Endothelial cell of umbilical vein (primary cell): Measurements from ENCODE around the gene GATAD2A. TPM values are rescaled to one million over a fixed set of nuclear protein-coding genes. Genes with fewer than 3 reads are reported as not detected.

ENCODE experiments used
- BruUV-seq: library from RNA; stranded (reverse); fragments of 400-500 nt; replicated peaks from 2 replicates; lab custom pipeline; 2021; lab: Mats Ljungman, UMichigan
- CTCF ChIA-PET: fragments of 300-600, 350-600 bp; sonication (Branson Sonifier 250); formaldehyde crosslinking; loops from one replicate; lab custom pipeline; 2021; ENCODE audit warnings: antibody characterized with exemption, inconsistent platforms; lab: Charles Lee
- POLR2A ChIA-PET: fragments of 300-600, 350-600 bp; sonication (Branson Sonifier 250); formaldehyde crosslinking; loops from one replicate; lab custom pipeline; 2021; ENCODE audit warnings: antibody characterized with exemption, inconsistent platforms; lab: Charles Lee
- DNase-seq: peaks from one replicate; pipeline ENCODE4 v3.0.0-alpha.2; 2011; ENCODE audit warnings: low read depth, low spot score
- FAIRE-seq: peaks from 2 replicates; lab custom pipeline; 2011; peaks lifted over from hg19 to GRCh38; lab: Jason Lieb, UNC
- H2AFZ ChIP-seq: 2 replicates; pipeline ENCODE4 v1.6.0; 2012; ENCODE audit warnings: low read depth, low read length, control low read depth, inconsistent platforms
- H3K27ac ChIP-seq: 2 replicates; pipeline ENCODE4 v1.5.1; 2011; ENCODE audit warnings: low read depth, mild to moderate bottlenecking, control low read depth, low read length, moderate library complexity; ENCODE audit not compliant: insufficient read depth
- H3K27me3 ChIP-seq, 2 experiments: 2 replicates each; pipeline versions ENCODE4 v1.6.0 to v1.6.1; 2011; ENCODE audit warnings: low read length in 2 of 2, mixed read lengths in 1 of 2; ENCODE audit not compliant: control insufficient read depth in 2 of 2, insufficient read depth in 2 of 2
- H3K36me3 ChIP-seq, 2 experiments: 2 replicates in 1 of 2; 3 replicates in 1 of 2; pipeline ENCODE4 v1.5.1; 2011; ENCODE audit warnings: low read length in 2 of 2, mild to moderate bottlenecking in 1 of 2, moderate library complexity in 1 of 2; ENCODE audit not compliant: control insufficient read depth in 2 of 2, insufficient read depth in 2 of 2; ENCODE audit errors: extremely low read depth in 1 of 2
- H3K4me1 ChIP-seq: 3 replicates; pipeline ENCODE4 v1.5.1; 2011; ENCODE audit warnings: mild to moderate bottlenecking, low read length; ENCODE audit not compliant: control insufficient read depth, insufficient read depth; ENCODE audit errors: extremely low read depth
- H3K4me2 ChIP-seq: 2 replicates; pipeline ENCODE4 v1.6.1; 2011; ENCODE audit warnings: low read length, control low read depth, mixed read lengths; ENCODE audit not compliant: insufficient read depth
- H3K4me3 ChIP-seq, 3 experiments: fragments of 200-600 bp in 1 of 3; sonication (generic), shearing (Covaris generic) in 1 of 3; replicated peaks in 1 of 3; 2 replicates each; pipeline ENCODE4 v1.5.1; 2011 to 2016; ENCODE audit warnings: control low read depth in 3 of 3, low read length in 3 of 3, mild to moderate bottlenecking in 2 of 3, inconsistent platforms in 1 of 3, low read depth in 1 of 3, moderate library complexity in 1 of 3; ENCODE audit not compliant: insufficient read depth in 1 of 3
- H3K79me2 ChIP-seq: 2 replicates; pipeline ENCODE4 v1.6.0; 2012; ENCODE audit warnings: low read length, inconsistent platforms; ENCODE audit not compliant: control insufficient read depth, insufficient read depth
- H3K9ac ChIP-seq: replicated peaks from 2 replicates; pipeline ENCODE3; 2011; ENCODE audit warnings: low read length, control low read depth; ENCODE audit not compliant: insufficient read depth; ENCODE audit errors: extremely low read depth
- H3K9me1 ChIP-seq: replicated peaks from 3 replicates; pipeline ENCODE4 v1.6.0; 2011; ENCODE audit warnings: mild to moderate bottlenecking, low read length; ENCODE audit not compliant: control insufficient read depth, insufficient read depth; ENCODE audit errors: extremely low read depth
- H3K9me3 ChIP-seq: replicated peaks from 2 replicates; pipeline ENCODE4 v1.5.1; 2012; ENCODE audit warnings: low read length, inconsistent platforms; ENCODE audit not compliant: control insufficient read depth, insufficient read depth
- H4K20me1 ChIP-seq: replicated peaks from 2 replicates; pipeline ENCODE3; 2011; ENCODE audit warnings: mild to moderate bottlenecking, low read length; ENCODE audit not compliant: control insufficient read depth, insufficient read depth; ENCODE audit errors: extremely low read depth
- CTCF ChIP-seq, 2 donors: IDR thresholded peaks; 1 replicate in 1 of 2; 2 replicates in 1 of 2; pipeline ENCODE4 v1.5.1; 2011; ENCODE audit warnings: low read length in 2 of 2, mild to moderate bottlenecking in 2 of 2, moderate library complexity in 2 of 2, control low read depth in 1 of 2, inconsistent platforms in 1 of 2, low read depth in 1 of 2; ENCODE audit not compliant: insufficient read depth in 1 of 2; ENCODE audit errors: extremely low read depth in 1 of 2
- EZH2 ChIP-seq: IDR thresholded peaks from 2 replicates; pipeline ENCODE4 v1.6.1; 2012; ENCODE audit warnings: borderline replicate concordance, low read depth, mild to moderate bottlenecking, moderate library complexity, low read length, inconsistent platforms; ENCODE audit not compliant: severe bottlenecking
- FOS ChIP-seq: IDR thresholded peaks from 2 replicates; pipeline ENCODE4 v1.6.1; 2011; ENCODE audit warnings: mild to moderate bottlenecking, low read length, moderate library complexity, borderline replicate concordance; ENCODE audit not compliant: insufficient read depth
- GATA2 ChIP-seq: IDR thresholded peaks from 2 replicates; pipeline ENCODE4 v1.7.0; 2011; ENCODE audit warnings: low read depth, mild to moderate bottlenecking, moderate library complexity, mixed read lengths, low read length; ENCODE audit not compliant: insufficient read length, insufficient read depth
- JUN ChIP-seq: IDR thresholded peaks from 2 replicates; pipeline ENCODE4 v1.6.1; 2011; ENCODE audit warnings: borderline replicate concordance, low read depth; ENCODE audit not compliant: insufficient read length, insufficient read depth
- MAX ChIP-seq: IDR thresholded peaks from 2 replicates; pipeline ENCODE4 v1.6.1; 2011; ENCODE audit not compliant: insufficient read depth, insufficient read length
- MYC ChIP-seq: IDR thresholded peaks from one replicate; pipeline ENCODE4 v1.6.1; 2011; ENCODE audit warnings: mild to moderate bottlenecking, low read depth, low read length
- POLR2A ChIP-seq: IDR thresholded peaks from 2 replicates; pipeline ENCODE4 v1.6.1; 2012; ENCODE audit warnings: low read depth, mild to moderate bottlenecking, control low read depth, low read length
- POLR2AphosphoS5 ChIP-seq: IDR thresholded peaks from 2 replicates; pipeline ENCODE4 v1.6.1; 2012; ENCODE audit warnings: low read depth, mild to moderate bottlenecking, control low read depth, low read length, moderate library complexity; ENCODE audit not compliant: insufficient read depth
- dilution Hi-C: fragments of 300-500 bp; cut with MboI; formaldehyde crosslinking; loops from one replicate; pipeline ENCODE4 v1.15.0; 2019; ENCODE audit warnings: low sequenced_read_pairs; ENCODE audit not compliant: extremely low pct_ligation_motif_present
- intact Hi-C: fragments of 100-400 bp; cut with micrococcal nuclease; formaldehyde crosslinking; loops from one replicate; pipeline ENCODE4 v1.10.0; 2022
- polyA plus RNA-seq, 4 experiments: library from polyadenylated mRNA; depleted of rRNA in 3 of 4; stranded (reverse) in 3 of 4; unstranded in 1 of 4; fragments of >200 nt; gene quantifications; 2 replicates each; pipeline versions ENCODE4 v1.2.1 to v1.2.3, GENCODE V29; 2011 to 2012; ENCODE audit warnings: missing spikeins in 1 of 4
- total RNA-seq: library from RNA; stranded (reverse); gene quantifications from 2 replicates; pipeline ENCODE4 v1.2.3, GENCODE V29; 2021

The GATAD2A gene
- total and polyA plus RNA-seq, 2 donors (not counting 3 experiments of a cell fraction or from before 2014, with no cell fraction given): 27.3 to 134 TPM

DNA sequence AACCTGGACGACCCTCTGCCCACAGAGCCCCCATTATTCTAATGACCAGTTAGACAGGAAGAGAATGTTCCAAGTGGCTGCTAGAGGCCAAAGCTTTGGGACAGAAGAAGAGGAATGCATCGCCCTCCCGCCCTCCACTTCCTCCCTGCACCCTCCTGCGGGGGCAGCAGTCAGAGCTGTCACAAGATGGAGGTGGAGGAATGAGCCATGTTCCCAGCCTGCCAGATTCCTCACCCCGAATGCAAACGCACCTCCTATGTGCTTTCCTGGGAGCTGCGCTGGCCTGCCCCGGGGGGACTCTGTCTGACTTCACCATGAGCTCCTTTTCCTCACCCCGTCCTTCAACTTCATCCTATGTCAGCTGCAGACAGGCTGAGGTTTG, 124.9 kb downstream of the GATAD2A start:
- Histone ChIP-seq H3K9ac (no peak overlapping the region), H3K4me3 (no peak overlapping the region), H2AFZ (no peak overlapping the region), H3K9me1 (no peaks in the 10 kb centered on the region), H3K9me3 (no peaks in the 10 kb centered on the region), H3K27ac (no peak overlapping the region), H3K27me3 (no peaks in the 10 kb centered on the region), H3K4me1 (no peaks in the 10 kb centered on the region), H3K4me2 (no peak overlapping the region), H3K79me2 (no peaks in the 10 kb centered on the region), H3K36me3 (no peaks in the 10 kb centered on the region), H4K20me1 (no peaks in the 10 kb centered on the region)
- intact Hi-C loops: no loop called here
- ChIA-PET CTCF (interaction anchor here (0.6 to 5.6 kb wide), 3 partner anchors 22 to 429 kb away, joined by 4 to 45 read pairs (median 44); no protein-coding TSS in a partner anchor), POLR2A (no interaction called here)
- dilution Hi-C loops: no loop called here
- DNase-seq (no peak), FAIRE-seq (no peak)
- no TSS peak for BruUV-seq
- TF ChIP-seq JUN: no peak
- TF ChIP-seq POLR2A: no peak
- TF ChIP-seq CTCF (IDR thresholded peaks at IDR 0.05; ENCODE audit: extremely low read depth in 1 of 2, insufficient read depth in 1 of 2, low read depth in 1 of 2, low read length in 2 of 2): no peak
- TF ChIP-seq POLR2AphosphoS5: no peak
- no peak for TF ChIP-seq EZH2
- TF ChIP-seq MAX: no peak
- no peak for TF ChIP-seq FOS
- TF ChIP-seq MYC: no peak
- TF ChIP-seq GATA2: no peak
